Left lung (tissue), 10 donors: ENCODE results near the gene SLC24A3. TPM values are rescaled to one million over a fixed set of nuclear protein-coding genes. Genes with fewer than 3 reads are reported as not detected.

Experiments
- ATAC-seq: fragments of 200-7000 bp; cut with Tn5 transposase; one replicate; pipeline ENCODE4 v1.9.1; 2020; ENCODE audit warnings: moderate library complexity
- DNase-seq, 4 donors: peaks; one replicate each; pipeline ENCODE4 v3.0.0-alpha.2; 2013 to 2020
- H3K27ac ChIP-seq, 2 donors: fragments of 200-600 bp; sonication (generic) in 1 of 2; one replicate each; pipeline versions ENCODE4 v1.5.0 to v1.8.0; 2020 to 2021
- H3K27me3 ChIP-seq, 2 donors: fragments of 200-600 bp; sonication (generic) in 1 of 2; one replicate each; pipeline versions ENCODE4 v1.5.0 to v1.8.0; 2020 to 2021
- H3K36me3 ChIP-seq, 2 donors: fragments of 200-600 bp; sonication (generic) in 1 of 2; one replicate each; pipeline versions ENCODE4 v1.5.0 to v1.8.0; 2020 to 2021
- H3K4me1 ChIP-seq, 2 donors: fragments of 200-600 bp; one replicate each; pipeline ENCODE4 v1.8.0; 2021
- H3K4me3 ChIP-seq, 2 donors: fragments of 200-600 bp; sonication (generic) in 1 of 2; one replicate each; pipeline versions ENCODE4 v1.5.0 to v1.8.0; 2020 to 2021; ENCODE audit warnings: mild to moderate bottlenecking in 1 of 2
- H3K9me3 ChIP-seq, 2 donors: fragments of 200-600 bp; sonication (generic) in 1 of 2; one replicate each; pipeline versions ENCODE4 v1.5.0 to v1.8.0; 2020 to 2021
- intact Hi-C, 2 donors: fragments of 100-400 bp; cut with DNase I; formaldehyde crosslinking; loops; one replicate each; pipeline versions ENCODE4 v1.11.2 to v1.14.2; 2022
- polyA plus RNA-seq, 6 donors: library from polyadenylated mRNA; unstranded; fragments of 120-200 nt; gene quantifications; one replicate each; pipeline ENCODE4 v1.2.1, GENCODE V29; 2013; ENCODE audit not compliant: insufficient read length in 6 of 6
- total RNA-seq, 2 donors: library from RNA; stranded (reverse); fragmentation: NEBNext Ultra II Directional; extraction: Animal tissue kit (Norgen Biotek cat#: 25700); gene quantifications; one replicate each; pipeline ENCODE4 v1.2.1, GENCODE V29; 2021
- TF ChIP-seq, protein P1 (sequence below), 2 donors: fragments of 200-600 bp; sonication (generic) in 1 of 2; IDR thresholded peaks; one replicate each; pipeline versions ENCODE4 v1.5.0 to v1.8.0; 2021; ENCODE audit warnings: antibody characterized with exemption in 2 of 2
- donor health status: DM: no; HTN: yes; CAD: no.
- donor health status: DM: no; HTN: no; CAD: no.

SLC24A3 gene
- total and polyA plus RNA-seq, 8 donors, result 4.4 to 8.7 (median 6.6) TPM

DNA sequence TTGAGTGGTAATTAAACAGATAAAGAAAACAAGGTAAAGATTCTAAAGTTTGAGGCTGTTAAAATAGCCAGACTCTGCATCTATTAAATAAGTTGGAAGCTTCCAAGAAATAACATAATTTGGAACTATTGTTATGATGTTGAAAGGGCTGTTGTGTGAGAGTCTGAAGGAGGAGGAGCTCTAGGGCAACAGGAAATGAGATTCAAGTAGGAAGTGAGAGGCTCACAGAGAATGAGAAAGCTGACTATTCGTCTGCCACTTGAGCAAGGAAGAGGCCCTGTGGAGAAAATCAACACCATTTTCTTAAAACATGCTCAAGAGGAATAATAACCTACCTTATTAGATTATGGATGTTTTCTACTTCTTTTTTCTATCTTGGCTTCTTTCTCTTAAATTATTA lies 185.2 kb downstream of the SLC24A3 start:
- peaks cover 0 to 12% of the 10 kb centered on the region in 2 donors for H3K9me3 ChIP-seq
- intact Hi-C loops, result no loop called here
- peak; percentile 52 for ATAC-seq
- TF ChIP-seq, protein P1, sequence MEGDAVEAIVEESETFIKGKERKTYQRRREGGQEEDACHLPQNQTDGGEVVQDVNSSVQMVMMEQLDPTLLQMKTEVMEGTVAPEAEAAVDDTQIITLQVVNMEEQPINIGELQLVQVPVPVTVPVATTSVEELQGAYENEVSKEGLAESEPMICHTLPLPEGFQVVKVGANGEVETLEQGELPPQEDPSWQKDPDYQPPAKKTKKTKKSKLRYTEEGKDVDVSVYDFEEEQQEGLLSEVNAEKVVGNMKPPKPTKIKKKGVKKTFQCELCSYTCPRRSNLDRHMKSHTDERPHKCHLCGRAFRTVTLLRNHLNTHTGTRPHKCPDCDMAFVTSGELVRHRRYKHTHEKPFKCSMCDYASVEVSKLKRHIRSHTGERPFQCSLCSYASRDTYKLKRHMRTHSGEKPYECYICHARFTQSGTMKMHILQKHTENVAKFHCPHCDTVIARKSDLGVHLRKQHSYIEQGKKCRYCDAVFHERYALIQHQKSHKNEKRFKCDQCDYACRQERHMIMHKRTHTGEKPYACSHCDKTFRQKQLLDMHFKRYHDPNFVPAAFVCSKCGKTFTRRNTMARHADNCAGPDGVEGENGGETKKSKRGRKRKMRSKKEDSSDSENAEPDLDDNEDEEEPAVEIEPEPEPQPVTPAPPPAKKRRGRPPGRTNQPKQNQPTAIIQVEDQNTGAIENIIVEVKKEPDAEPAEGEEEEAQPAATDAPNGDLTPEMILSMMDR (IDR thresholded peaks at IDR 0.05), result no peak
- H3K27me3 ChIP-seq, result no peaks in the 10 kb centered on the region
- no peaks in the 10 kb centered on the region for H3K4me1 ChIP-seq
- H3K4me3 ChIP-seq, result no peak overlapping the region
- no peak for DNase-seq
- no peak overlapping the region for H3K27ac ChIP-seq
- no peaks in the 10 kb centered on the region for H3K36me3 ChIP-seq

GRCh38 chr20:19401096-19401495 lies 188.7 kb downstream of the SLC24A3 start:
- intact Hi-C loops, result no loop called here
- no peak overlapping the region for H3K27ac ChIP-seq
- no peak overlapping the region for H3K4me3 ChIP-seq
- TF ChIP-seq, protein P1 (IDR thresholded peaks at IDR 0.05), result no peak
- peaks cover 0 to 12% of the 10 kb centered on the region in 2 donors for H3K9me3 ChIP-seq
- ATAC-seq, result no peak
- no peaks in the 10 kb centered on the region for H3K27me3 ChIP-seq
- H3K36me3 ChIP-seq, result no peaks in the 10 kb centered on the region
- no peak for DNase-seq
- H3K4me1 ChIP-seq, result no peaks in the 10 kb centered on the region

DNA sequence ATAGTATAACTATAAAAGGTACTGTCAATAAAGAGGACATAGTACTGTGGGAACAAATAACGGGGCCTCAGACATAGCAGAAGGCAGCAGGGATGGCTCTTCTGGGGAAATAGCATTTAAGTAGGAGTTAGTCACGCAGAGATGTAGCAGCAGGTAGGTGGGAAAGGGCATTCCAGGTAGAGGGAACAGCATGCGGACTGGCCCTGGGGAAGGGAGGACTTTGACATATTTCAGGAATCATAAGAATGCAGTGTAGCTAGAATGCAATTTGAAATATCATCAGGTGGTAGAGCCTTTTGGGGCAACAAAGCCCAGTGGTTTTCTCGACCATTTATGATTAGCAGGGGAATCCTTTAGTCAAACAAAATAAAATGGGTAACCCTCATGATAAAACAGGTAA lies 191.1 kb downstream of the SLC24A3 start:
- Histone ChIP-seq H3K4me3 (no peak overlapping the region), H3K36me3 (no peaks in the 10 kb centered on the region), H3K9me3 (peaks cover 0 to 5% of the 10 kb centered on the region in 2 donors), H3K27me3 (no peaks in the 10 kb centered on the region), H3K4me1 (no peaks in the 10 kb centered on the region), H3K27ac (no peak overlapping the region)
- ATAC-seq (no peak), DNase-seq (no peak)
- TF ChIP-seq, protein P1 (IDR thresholded peaks at IDR 0.05), result no peak
- intact Hi-C loops, result no loop called here

DNA sequence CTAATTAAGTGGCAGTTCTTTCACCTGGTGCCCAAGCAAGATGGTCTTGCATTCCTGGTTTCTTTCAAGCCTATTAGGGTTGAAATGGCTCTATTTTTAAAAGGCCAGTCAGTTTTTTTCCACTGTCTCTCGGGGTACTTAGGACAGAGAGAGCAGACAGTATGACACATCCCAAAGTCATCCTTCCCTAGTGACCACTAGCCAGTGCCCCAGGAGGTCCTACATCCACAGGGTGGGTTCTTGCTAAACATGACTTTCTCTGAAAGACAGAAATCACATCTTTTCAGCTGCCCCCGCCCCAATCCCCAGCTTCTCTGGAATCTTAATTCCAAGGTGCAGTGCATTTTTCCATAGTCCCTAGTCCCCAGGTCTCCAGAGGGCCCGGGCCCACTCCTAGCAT lies 192.4 kb downstream of the SLC24A3 start:
- Histone ChIP-seq H3K27me3 (no peaks in the 10 kb centered on the region), H3K27ac (no peak overlapping the region), H3K4me1 (no peaks in the 10 kb centered on the region), H3K9me3 (no peaks in the 10 kb centered on the region), H3K36me3 (no peaks in the 10 kb centered on the region), H3K4me3 (no peak overlapping the region)
- intact Hi-C loops, result no loop called here
- no peak for ATAC-seq
- no peak for DNase-seq
- TF ChIP-seq, protein P1 (IDR thresholded peaks at IDR 0.05), result no peak

DNA sequence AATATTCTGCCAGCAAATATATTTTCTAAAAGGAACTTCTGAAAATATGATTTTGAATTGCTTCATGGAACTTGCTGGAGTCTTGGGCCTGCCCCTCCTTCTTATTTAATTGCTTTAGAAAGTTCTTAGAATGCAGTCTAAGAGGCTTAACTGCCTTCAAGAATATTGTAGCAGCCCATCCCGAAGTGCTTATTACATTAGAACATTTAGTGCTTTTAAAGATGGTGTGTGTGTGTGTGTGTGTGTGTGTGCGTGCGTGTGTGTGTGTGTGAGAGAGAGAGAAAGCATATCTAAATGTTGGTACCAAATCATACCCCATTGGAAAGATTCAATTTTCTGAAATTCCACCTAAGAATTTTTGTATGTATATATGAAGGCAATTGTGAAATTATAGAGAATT lies 193.5 kb downstream of the SLC24A3 start:
- Histone ChIP-seq H3K27me3 (no peaks in the 10 kb centered on the region), H3K9me3 (no peaks in the 10 kb centered on the region), H3K27ac (no peak overlapping the region), H3K4me1 (no peaks in the 10 kb centered on the region), H3K36me3 (no peaks in the 10 kb centered on the region), H3K4me3 (no peak overlapping the region)
- DNase-seq (no peak), ATAC-seq (peak; percentile 63)
- intact Hi-C loops, result no loop called here
- TF ChIP-seq, protein P1 (IDR thresholded peaks at IDR 0.05), result no peak
